Adrenal gland (tissue), 5 donors: ENCODE data around the gene CACNA1C.

Experiments used
- POLR2A ChIP-seq, 2 donors: fragments of 450-650 bp; IDR thresholded peaks; one replicate each; pipeline ENCODE4 v1.6.1; 2017; ENCODE audit warnings: antibody characterized with exemption in 2 of 2, mild to moderate bottlenecking in 2 of 2, moderate library complexity in 1 of 2
- TF ChIP-seq, protein P1 (sequence below), 6 experiments: fragments of 450-650 bp in 4 of 6; fragments of 200-600 bp in 2 of 6; sonication (generic) in 1 of 6; IDR thresholded peaks; 1 replicate in 5 of 6; 2 replicates in 1 of 6; pipeline versions ENCODE4 v1.5.1 to v1.8.0; 2016 to 2021; ENCODE audit warnings: antibody characterized with exemption in 6 of 6, mild to moderate bottlenecking in 2 of 6, moderate library complexity in 1 of 6
- donor health status: DM: no; HTN: no; CAD: no.

DNA sequence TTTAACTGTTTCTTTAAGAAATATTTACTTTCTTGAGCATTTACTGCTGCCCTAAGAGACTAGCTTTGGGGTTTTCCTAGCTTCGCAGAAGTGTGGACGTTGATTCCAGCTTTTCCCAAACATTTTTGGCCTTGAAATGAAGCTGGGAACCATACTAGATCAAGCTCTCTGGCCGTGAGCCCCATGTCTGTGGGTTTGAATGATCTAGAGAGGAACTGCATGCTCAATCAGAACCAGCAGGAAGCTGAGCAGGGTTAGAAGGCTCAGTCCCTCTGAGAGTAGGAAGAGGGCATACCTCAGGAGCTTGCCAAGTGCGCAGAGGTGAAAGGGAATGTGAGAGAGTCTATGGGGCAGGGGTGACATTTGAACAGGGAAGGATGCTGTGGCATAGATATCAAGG is 292.1 kb downstream of the CACNA1C start:
- TF ChIP-seq, protein P1, sequence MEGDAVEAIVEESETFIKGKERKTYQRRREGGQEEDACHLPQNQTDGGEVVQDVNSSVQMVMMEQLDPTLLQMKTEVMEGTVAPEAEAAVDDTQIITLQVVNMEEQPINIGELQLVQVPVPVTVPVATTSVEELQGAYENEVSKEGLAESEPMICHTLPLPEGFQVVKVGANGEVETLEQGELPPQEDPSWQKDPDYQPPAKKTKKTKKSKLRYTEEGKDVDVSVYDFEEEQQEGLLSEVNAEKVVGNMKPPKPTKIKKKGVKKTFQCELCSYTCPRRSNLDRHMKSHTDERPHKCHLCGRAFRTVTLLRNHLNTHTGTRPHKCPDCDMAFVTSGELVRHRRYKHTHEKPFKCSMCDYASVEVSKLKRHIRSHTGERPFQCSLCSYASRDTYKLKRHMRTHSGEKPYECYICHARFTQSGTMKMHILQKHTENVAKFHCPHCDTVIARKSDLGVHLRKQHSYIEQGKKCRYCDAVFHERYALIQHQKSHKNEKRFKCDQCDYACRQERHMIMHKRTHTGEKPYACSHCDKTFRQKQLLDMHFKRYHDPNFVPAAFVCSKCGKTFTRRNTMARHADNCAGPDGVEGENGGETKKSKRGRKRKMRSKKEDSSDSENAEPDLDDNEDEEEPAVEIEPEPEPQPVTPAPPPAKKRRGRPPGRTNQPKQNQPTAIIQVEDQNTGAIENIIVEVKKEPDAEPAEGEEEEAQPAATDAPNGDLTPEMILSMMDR (IDR thresholded peaks at IDR 0.05) = no peak
- TF ChIP-seq POLR2A (IDR thresholded peaks at IDR 0.05) = no peak
